ENCODE results near the gene NANS. TPM values are rescaled to one million over a fixed set of nuclear protein-coding genes. Genes with fewer than 3 reads are reported as not detected.

NANS gene, protein sequence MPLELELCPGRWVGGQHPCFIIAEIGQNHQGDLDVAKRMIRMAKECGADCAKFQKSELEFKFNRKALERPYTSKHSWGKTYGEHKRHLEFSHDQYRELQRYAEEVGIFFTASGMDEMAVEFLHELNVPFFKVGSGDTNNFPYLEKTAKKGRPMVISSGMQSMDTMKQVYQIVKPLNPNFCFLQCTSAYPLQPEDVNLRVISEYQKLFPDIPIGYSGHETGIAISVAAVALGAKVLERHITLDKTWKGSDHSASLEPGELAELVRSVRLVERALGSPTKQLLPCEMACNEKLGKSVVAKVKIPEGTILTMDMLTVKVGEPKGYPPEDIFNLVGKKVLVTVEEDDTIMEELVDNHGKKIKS
- total RNA-seq (10 to 100 TPM; 25.0 to 32.4 (median 30.2) TPM), polyA plus RNA-seq (37.2 TPM)
- long read RNA-seq, donor 1, transcript NANS-201 (6 exons, 1,170 nt), result major isoform, 48 of 62 reads
- long read RNA-seq, donor 1, partial matches to known transcripts, result 12 of 62 reads
- long read RNA-seq, donor 1, other reads (novel, unspliced or antisense), result 2 of 62 reads
- long read RNA-seq, donor 2, transcript NANS-201 (6 exons, 1,170 nt), result major isoform, 26 of 34 reads
- long read RNA-seq, donor 2, partial matches to known transcripts, result 8 of 34 reads
- long read RNA-seq, donor 2, other reads (novel, unspliced or antisense), result 0 of 34 reads
- long read RNA-seq, donor 3, transcript NANS-201 (6 exons, 1,170 nt), result major isoform, 67 of 75 reads
- long read RNA-seq, donor 3, partial matches to known transcripts, result 4 of 75 reads
- long read RNA-seq, donor 3, other reads (novel, unspliced or antisense), result 4 of 75 reads
- long read RNA-seq, donor 4, transcript NANS-201 (6 exons, 1,170 nt), result major isoform, 14 of 19 reads
- long read RNA-seq, donor 4, partial matches to known transcripts, result 5 of 19 reads
- long read RNA-seq, donor 4, other reads (novel, unspliced or antisense), result 0 of 19 reads

DNA sequence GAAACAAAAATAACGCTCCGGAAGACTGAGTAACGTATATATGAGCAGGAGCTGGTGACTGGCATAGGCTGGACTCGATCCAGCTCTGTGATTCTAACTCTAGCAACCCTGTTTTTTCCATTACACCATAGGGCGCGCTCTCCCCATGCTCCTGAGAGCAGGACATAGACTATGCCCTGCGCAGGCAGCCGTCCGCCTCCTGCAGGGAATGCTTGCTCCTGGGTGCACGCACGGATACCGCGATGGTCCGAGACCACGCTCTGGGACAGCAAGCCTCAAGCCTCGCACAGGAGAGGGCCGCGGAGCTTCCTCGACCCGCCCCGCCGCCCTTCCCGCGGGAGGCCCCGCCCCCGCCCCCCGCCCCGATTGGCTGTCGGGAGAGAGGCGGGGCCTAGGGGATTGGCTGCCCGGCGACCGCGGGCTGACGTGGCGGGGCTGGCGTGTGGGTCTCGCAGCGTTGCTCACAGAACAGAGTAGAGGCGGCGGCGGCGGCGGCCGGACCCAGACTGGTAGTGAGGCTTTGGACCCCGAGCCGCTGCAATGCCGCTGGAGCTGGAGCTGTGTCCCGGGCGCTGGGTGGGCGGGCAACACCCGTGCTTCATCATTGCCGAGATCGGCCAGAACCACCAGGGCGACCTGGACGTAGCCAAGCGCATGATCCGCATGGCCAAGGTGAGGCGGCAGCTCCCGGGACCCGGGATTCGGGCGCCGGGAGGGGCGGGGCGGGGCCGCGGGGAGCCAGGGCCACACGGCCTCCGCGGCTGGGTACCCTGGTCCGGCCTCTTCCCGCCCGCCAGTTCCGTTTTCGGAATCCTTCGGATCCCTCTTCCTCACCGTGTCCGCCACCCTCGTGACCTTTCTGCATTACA lies at the start of gene NANS:
Gene NANS, plus strand, starts transcription at position 464 of the 869 bp plus-strand sequence. Its CDS starts 77 bp downstream, at position 541.
- Histone ChIP-seq H3K4me1 (ENCODE audit: control insufficient read depth, insufficient read depth, low read length) (peaks cover 3% of the 10 kb centered on the region), H3K9me3 (ENCODE audit: control insufficient read depth, low read length) (no peaks in the 10 kb centered on the region), H3K4me3 (ENCODE audit: low read length) (peak within 1 kb of the TSS; percentile 95), H3K27ac (ENCODE audit: low read length) (peak within 1 kb of the TSS; percentile 99), H3K27me3 (ENCODE audit: control insufficient read depth, insufficient read depth) (no peaks in the 10 kb centered on the region)
- ATAC-seq (peak; percentile 99), DNase-seq (peak; percentile 95 to 98 (median 97))
- WGBS, result under 1% methylated on average over 80 of the region's 80 CpGs
- intact Hi-C loops (cut with DNase I), result no loop called here

DNA sequence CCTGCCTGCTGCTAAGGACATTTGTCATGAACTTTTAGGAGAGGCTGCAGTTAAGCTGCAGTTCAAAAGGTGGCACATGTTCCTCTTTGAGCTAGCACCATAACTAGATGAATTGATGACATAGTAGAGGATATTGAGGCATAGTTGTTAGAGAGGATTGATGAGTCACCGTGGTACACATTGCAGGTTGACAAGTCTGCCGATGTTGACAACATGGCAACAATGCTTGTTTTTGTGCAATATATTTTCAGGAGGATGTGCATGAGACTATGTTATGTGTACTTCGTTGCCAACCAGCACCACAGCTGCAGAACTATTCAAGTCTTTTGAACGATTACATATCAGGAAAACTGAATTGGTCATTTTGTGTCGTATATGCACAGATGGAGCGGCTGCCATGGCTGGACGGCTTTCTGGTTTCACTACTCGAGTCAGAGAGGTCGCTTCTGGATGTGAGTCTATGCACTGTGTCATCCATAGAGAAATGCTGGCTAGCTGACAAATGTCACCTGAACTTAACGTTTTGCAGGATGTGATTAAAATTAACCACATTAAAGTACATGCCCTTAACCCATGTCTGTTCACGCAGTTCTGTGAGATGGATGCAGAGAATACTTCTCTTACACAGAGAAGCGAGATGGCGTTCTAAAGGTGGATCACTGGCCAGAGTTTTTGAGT lies 49.1 kb upstream of the NANS start:
- H3K4me3 ChIP-seq (ENCODE audit: low read length), result no peak overlapping the region
- H3K9me3 ChIP-seq (ENCODE audit: control insufficient read depth, low read length), result no peaks in the 10 kb centered on the region
- H3K4me1 ChIP-seq (ENCODE audit: control insufficient read depth, insufficient read depth, low read length), result peaks cover 3% of the 10 kb centered on the region
- H3K27me3 ChIP-seq (ENCODE audit: control insufficient read depth, insufficient read depth), result no peaks in the 10 kb centered on the region
- H3K27ac ChIP-seq (ENCODE audit: low read length), result no peak overlapping the region
- intact Hi-C loops (cut with DNase I), result no loop called here
- WGBS, result 82% methylated on average over 13 of the region's 13 CpGs
- ATAC-seq (no peak), DNase-seq (no peak)

- H3K4me1 ChIP-seq (ENCODE audit: control insufficient read depth, insufficient read depth, low read length), result peaks cover 3% of the 10 kb centered on the region
- no peaks in the 10 kb centered on the region for H3K9me3 ChIP-seq (ENCODE audit: control insufficient read depth, low read length)
- ATAC-seq (no peak), DNase-seq (no peak)
- H3K27me3 ChIP-seq (ENCODE audit: control insufficient read depth, insufficient read depth), result no peaks in the 10 kb centered on the region
- intact Hi-C loops (cut with DNase I), result no loop called here
- no peak overlapping the region for H3K27ac ChIP-seq (ENCODE audit: low read length)
- 80% methylated on average over 3 of the region's 3 CpGs for WGBS
- H3K4me3 ChIP-seq (ENCODE audit: low read length), result no peak overlapping the region
Observed at GRCh38 chr9:98008764-98009163, 47.8 kb upstream of the NANS start.

DNA sequence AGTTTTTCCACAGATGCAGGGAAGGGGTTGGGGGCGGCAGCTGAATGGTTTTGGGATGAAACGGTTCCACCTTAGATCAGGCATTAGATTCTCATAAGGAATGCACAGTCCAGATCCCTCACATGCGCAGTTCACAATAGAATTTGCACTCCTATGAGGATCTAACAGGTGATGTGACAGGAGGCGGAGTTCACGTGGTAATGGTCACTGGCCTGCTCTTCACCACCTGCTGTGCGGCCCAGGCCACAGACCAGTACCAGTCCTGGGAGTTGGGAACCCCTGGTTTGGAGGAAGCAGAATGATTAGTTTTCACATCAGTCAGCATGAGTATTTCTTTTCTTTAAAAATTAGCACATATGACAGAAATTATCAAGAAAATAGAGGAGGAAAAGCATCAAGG lies 47.1 kb upstream of the NANS start:
- intact Hi-C loops (cut with DNase I), result no loop called here
- DNase-seq, result no peak
- Histone ChIP-seq H3K27ac (ENCODE audit: low read length) (peak overlapping the region; percentile 76), H3K4me3 (ENCODE audit: low read length) (no peak overlapping the region), H3K9me3 (ENCODE audit: control insufficient read depth, low read length) (no peaks in the 10 kb centered on the region), H3K4me1 (ENCODE audit: control insufficient read depth, insufficient read depth, low read length) (peaks cover 3% of the 10 kb centered on the region), H3K27me3 (ENCODE audit: control insufficient read depth, insufficient read depth) (no peaks in the 10 kb centered on the region)
- ATAC-seq, result no peak
- 92% methylated on average over 6 of the region's 6 CpGs for WGBS

GRCh38 chr9:98009936-98010335 lies 46.6 kb upstream of the NANS start:
- ATAC-seq (peak; percentile 78 to 93), DNase-seq (no peak)
- Histone ChIP-seq H3K27ac (ENCODE audit: low read length) (no peak overlapping the region), H3K9me3 (ENCODE audit: control insufficient read depth, low read length) (no peaks in the 10 kb centered on the region), H3K27me3 (ENCODE audit: control insufficient read depth, insufficient read depth) (no peaks in the 10 kb centered on the region), H3K4me3 (ENCODE audit: low read length) (no peak overlapping the region), H3K4me1 (ENCODE audit: control insufficient read depth, insufficient read depth, low read length) (peaks cover 3% of the 10 kb centered on the region)
- intact Hi-C loops (cut with DNase I), result no loop called here
- 25% methylated on average over 1 of the region's 1 CpG for whole genome bisulfite sequencing

DNA sequence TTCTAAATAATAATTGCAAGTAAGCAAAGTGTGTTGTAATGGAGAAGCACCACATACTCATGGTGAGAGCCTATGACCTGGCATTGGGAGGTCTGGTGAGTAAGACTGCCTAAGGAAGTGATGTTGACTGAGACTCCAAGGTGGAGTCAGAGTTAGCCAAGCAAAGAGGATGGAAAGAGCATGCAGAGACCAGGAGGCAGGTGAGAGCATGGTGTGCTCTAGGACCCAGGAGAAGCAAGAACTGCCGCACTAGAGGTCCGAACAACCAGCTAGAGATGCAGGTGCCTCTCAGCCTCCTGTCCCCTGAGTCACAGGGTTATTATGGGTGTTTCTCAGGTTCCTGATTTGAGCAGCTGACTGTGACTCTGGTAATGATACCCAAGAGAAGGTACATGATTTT lies 46.1 kb upstream of the NANS start:
- Histone ChIP-seq H3K27me3 (ENCODE audit: control insufficient read depth, insufficient read depth) (no peaks in the 10 kb centered on the region), H3K4me3 (ENCODE audit: low read length) (no peak overlapping the region), H3K27ac (ENCODE audit: low read length) (peak overlapping the region; percentile 2), H3K4me1 (ENCODE audit: control insufficient read depth, insufficient read depth, low read length) (peaks cover 3% of the 10 kb centered on the region), H3K9me3 (ENCODE audit: control insufficient read depth, low read length) (no peaks in the 10 kb centered on the region)
- peak; percentile 50 to 85 for ATAC-seq
- no peak for DNase-seq
- intact Hi-C loops (cut with DNase I), result no loop called here
- 18% methylated on average over 2 of the region's 2 CpGs for WGBS

DNA sequence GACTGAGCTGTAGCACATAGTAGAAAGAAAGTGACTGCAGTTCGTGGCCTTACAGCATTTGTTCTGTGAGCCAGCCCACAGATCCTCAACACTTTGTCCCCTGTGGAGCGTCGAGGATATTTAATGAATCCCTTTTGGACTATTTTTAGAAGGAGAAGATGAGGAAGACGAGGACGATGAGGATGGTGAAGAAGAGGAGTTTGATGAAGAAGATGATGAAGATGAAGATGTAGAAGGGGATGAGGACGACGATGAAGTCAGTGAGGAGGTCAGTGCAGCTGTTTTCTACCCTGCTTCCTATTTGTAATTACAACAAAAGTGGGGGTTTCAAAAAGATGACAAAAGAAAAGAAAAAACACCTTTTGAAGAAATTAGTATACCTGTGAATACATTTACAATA lies 45.4 kb upstream of the NANS start:
- ATAC-seq, result no peak
- Histone ChIP-seq H3K9me3 (ENCODE audit: control insufficient read depth, low read length) (no peaks in the 10 kb centered on the region), H3K27ac (ENCODE audit: low read length) (no peak overlapping the region), H3K4me3 (ENCODE audit: low read length) (no peak overlapping the region), H3K4me1 (ENCODE audit: control insufficient read depth, insufficient read depth, low read length) (peaks cover 3% of the 10 kb centered on the region), H3K27me3 (ENCODE audit: control insufficient read depth, insufficient read depth) (no peaks in the 10 kb centered on the region)
- intact Hi-C loops (cut with DNase I), result no loop called here
- DNase-seq, result no peak
- 83% methylated on average over 7 of the region's 7 CpGs for WGBS

- H3K9me3 ChIP-seq (ENCODE audit: control insufficient read depth, low read length), result no peaks in the 10 kb centered on the region
- no peaks in the 10 kb centered on the region for H3K27me3 ChIP-seq (ENCODE audit: control insufficient read depth, insufficient read depth)
- H3K4me1 ChIP-seq (ENCODE audit: control insufficient read depth, insufficient read depth, low read length), result no peaks in the 10 kb centered on the region
- DNase-seq (no peak), ATAC-seq (peak in 1 of 2 donors; percentile 32)
- WGBS, result 89% methylated on average over 4 of the region's 4 CpGs
- no peak overlapping the region for H3K4me3 ChIP-seq (ENCODE audit: low read length)
- intact Hi-C loops (cut with DNase I), result no loop called here
- H3K27ac ChIP-seq (ENCODE audit: low read length), result peak overlapping the region; percentile 31
Observed at GRCh38 chr9:98016137-98016680, 40.3 kb upstream of the NANS start.

DNA sequence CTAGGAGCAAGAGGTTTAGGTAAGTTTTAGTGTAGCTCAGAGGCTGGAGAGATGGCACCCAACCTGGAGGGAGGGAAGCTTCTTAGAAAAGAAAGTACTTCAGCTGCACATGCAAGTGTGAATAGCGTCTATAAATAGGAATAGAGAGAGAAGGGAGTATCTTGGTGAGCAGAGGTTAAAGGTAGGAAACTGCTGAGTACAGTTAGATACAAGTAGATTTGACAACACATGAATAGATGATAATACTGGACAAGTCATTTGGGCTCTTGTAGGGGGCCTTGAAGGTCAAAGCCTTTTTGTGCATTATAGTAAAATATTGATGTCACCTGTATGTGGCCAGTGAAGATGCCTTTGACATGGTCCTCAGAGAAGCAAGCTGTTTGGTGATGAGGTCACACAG lies 39.2 kb upstream of the NANS start:
- Histone ChIP-seq H3K27ac (ENCODE audit: low read length) (peak overlapping the region; percentile 87), H3K9me3 (ENCODE audit: control insufficient read depth, low read length) (no peaks in the 10 kb centered on the region), H3K4me3 (ENCODE audit: low read length) (no peak overlapping the region), H3K4me1 (ENCODE audit: control insufficient read depth, insufficient read depth, low read length) (no peaks in the 10 kb centered on the region), H3K27me3 (ENCODE audit: control insufficient read depth, insufficient read depth) (no peaks in the 10 kb centered on the region)
- WGBS, result 67% methylated on average over 1 of the region's 1 CpG
- intact Hi-C loops (cut with DNase I), result no loop called here
- ATAC-seq (no peak), DNase-seq (no peak)

GRCh38 chr9:98018347-98018746 lies 38.2 kb upstream of the NANS start:
- Histone ChIP-seq H3K4me3 (ENCODE audit: low read length) (no peak overlapping the region), H3K27ac (ENCODE audit: low read length) (peak overlapping the region; percentile 87), H3K9me3 (ENCODE audit: control insufficient read depth, low read length) (no peaks in the 10 kb centered on the region), H3K27me3 (ENCODE audit: control insufficient read depth, insufficient read depth) (no peaks in the 10 kb centered on the region), H3K4me1 (ENCODE audit: control insufficient read depth, insufficient read depth, low read length) (no peaks in the 10 kb centered on the region)
- intact Hi-C loops (cut with DNase I), result no loop called here
- ATAC-seq, result peak in 1 of 2 donors; percentile 27
- WGBS, result 64% methylated on average over 5 of the region's 5 CpGs
- DNase-seq, result no peak

Measured in right cardiac atrium (tissue), 5 donors.